HG03469 (cell line): ENCODE measurements around the gene CCL8.
A peak's percentile ranks its signal among the peaks of the same experiment; 100 is the strongest.
"Not testable (repeated sequence)": the region's sequence is repeated elsewhere in the genome, so short reads cannot be mapped to it uniquely, and the experiment has no call there.

ENCODE experiments used
- ATAC-seq: cut with Tn5 transposase; IDR thresholded peaks from one replicate; pipeline ENCODE4 v1.9.1; 2021; ENCODE audit warnings: mild to moderate bottlenecking, moderate library complexity, moderate number of reproducible peaks; ENCODE audit not compliant: unreplicated experiment

Gene CCL8

GRCh38 chr17:34313164-34313563 lies 6.1 kb upstream of the CCL8 start:
- ATAC-seq, result no peak

- ATAC-seq, result no peak
Measured at GRCh38 chr17:34314279-34314678, 5.0 kb upstream of the CCL8 start.

- ATAC-seq, result no peak
Measured at GRCh38 chr17:34318474-34318873, 761 bp upstream of the CCL8 start.

GRCh38 chr17:34321964-34322363 lies 2.7 kb downstream of the CCL8 start:
- ATAC-seq, result no peak

DNA sequence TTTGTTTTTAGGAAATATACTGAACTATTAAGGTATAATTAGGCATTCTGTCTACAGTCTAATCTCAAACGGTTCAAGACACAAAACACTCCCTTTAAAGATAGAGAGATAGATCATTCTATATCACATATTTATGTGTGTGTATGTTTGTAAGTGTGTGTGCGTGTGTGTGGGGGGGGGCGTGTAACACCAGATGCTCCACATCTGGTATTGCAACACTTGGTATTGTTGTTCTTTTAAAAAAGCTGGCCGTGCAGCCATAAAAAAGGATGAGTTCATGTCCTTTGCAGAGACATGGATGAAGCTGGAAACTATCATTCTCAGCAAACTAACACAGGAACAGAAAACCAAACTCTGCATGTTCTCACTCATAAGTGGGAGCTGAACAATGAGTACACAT lies 8.3 kb downstream of the CCL8 start:
- ATAC-seq, result not testable (repeated sequence)

- ATAC-seq, result no peak
Measured at GRCh38 chr17:34337701-34338100, 18.5 kb downstream of the CCL8 start.

GRCh38 chr17:34339138-34339770 lies 20.0 kb downstream of the CCL8 start:
- ATAC-seq, result no peak

- no peak for ATAC-seq
Measured at GRCh38 chr17:34341916-34342315, 22.7 kb downstream of the CCL8 start.

DNA sequence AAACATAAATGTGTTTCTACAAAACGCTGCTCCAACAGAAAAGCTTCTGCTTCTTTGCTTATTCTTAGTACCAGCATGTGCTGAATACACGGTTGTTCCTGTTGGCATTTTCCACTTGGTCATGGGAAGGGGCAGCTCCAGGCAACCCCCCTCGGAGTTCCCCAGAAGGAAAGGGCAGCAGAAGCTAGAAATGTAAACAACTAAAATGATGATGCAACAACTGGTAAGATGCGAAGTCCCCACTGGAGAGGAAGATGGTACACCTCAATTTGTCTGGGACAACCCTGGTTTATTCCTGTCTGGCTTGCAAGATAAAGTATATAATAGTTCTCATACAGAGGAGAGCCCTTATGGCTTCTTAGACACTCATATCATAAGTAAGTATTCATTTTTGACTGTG lies 27.8 kb downstream of the CCL8 start:
- no peak for ATAC-seq

DNA sequence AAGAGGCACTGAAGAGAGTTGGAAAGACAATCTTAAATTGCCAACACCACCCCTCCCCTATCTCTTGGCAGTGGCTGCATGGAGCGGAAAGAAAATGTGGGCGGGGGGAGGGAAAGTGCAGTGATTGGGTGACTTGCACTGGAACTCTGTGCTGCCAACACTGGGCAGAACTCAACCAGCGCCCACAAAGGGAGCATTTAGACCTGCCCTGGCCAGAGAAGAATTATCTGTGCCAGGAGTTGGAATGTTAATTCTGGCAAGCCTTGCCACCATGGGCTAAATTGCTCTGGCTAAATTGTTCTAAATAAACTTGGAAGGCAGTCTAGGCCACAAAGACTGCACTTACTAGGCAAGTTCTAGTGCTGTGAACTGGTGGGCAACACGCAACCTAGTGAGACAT lies 30.5 kb downstream of the CCL8 start:
- no peak for ATAC-seq

DNA sequence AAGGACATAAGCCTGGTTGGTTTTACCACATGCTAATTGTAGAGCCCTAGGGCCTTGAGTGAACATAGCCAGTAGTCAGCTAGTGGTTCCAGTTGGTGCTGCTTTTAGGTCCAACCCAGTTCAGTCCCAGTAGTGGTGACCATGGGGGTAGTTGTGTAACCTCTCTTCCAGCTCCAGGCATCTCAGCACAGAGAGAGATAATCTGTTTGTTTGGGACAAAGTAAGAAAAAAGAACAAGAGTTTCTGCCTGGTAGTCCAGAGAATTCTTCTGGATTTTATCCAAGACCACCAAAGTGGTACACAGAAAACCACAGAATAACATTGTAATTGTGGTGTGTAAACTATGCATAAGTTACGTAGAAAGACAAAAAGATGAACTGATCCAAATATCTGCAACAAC lies 31.9 kb downstream of the CCL8 start:
- ATAC-seq, result no peak

DNA sequence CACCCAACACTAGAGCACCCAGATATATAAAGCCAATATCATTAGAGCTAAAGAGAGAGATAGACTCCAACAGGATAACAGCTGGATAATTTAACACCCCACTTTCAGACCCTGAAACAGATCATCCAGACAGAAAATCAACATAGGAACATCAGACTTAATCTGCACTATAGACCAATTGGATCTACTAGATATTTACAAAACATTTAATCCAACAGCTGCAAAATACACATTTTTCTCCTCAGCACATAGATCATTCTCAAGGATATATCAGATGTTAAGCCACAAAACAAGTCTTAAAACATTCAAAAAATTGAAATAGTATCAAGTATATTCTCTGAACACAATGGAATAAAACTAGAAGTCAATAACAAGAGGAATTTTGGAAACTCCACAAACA lies 33.0 kb downstream of the CCL8 start:
- ATAC-seq, result no peak

- no peak for ATAC-seq
Measured at GRCh38 chr17:34354637-34355036, 35.4 kb downstream of the CCL8 start.

GRCh38 chr17:34356194-34356593 lies 37.0 kb downstream of the CCL8 start, which contains the start of gene CCL13:
TSS of gene CCL13 (plus strand) at chr17:34356480. CDS start at chr17:34356527, 47 bp downstream.
- no peak for ATAC-seq

DNA sequence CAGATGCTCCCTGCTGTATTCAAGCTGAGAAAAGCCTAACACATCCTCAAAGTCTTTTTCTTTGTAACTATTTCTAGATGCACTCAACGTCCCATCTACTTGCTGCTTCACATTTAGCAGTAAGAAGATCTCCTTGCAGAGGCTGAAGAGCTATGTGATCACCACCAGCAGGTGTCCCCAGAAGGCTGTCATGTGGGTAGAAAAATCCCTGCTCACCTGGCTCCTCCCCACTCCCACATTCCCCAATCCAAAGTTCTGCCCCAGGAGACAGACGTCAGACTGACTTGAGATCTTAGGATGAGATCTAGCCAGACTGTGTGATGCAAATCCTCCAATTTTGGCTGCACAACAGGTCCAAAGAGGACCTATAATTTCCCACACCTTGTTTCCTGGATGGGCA lies 38.2 kb downstream of the CCL8 start:
- ATAC-seq, result no peak

- no peak for ATAC-seq
Measured at GRCh38 chr17:34358631-34359030, 39.4 kb downstream of the CCL8 start.

- ATAC-seq, result no peak
Measured at GRCh38 chr17:34360601-34361270, 41.5 kb downstream of the CCL8 start.

DNA sequence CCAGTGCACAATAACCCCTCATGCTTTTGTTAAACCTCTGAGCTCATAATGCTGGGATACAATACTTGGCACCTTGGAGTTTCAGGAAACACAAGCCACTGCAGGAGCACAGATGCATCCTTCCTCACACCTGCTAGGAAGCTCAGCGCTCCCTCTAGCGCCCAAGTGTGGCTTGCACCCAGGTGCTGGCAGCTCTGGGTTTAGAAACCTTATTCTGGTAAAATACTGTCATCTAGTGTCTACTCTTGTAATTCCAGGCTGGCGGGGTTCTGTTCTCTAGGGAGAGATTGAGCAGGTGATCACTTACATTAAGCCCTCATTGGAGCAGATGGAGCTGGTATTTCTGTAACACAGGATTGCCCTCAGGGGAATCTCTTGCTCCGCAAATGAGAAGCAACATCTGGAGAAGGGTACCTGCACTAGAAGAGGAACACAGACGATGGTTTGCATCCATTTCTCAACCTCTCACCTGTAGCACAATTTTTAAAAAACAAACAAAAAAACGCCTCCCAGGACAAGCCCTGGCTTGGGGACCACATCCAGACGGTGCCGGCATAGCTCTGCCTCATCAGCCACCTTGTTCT lies 42.3 kb downstream of the CCL8 start:
- peak; percentile 72 for ATAC-seq

DNA sequence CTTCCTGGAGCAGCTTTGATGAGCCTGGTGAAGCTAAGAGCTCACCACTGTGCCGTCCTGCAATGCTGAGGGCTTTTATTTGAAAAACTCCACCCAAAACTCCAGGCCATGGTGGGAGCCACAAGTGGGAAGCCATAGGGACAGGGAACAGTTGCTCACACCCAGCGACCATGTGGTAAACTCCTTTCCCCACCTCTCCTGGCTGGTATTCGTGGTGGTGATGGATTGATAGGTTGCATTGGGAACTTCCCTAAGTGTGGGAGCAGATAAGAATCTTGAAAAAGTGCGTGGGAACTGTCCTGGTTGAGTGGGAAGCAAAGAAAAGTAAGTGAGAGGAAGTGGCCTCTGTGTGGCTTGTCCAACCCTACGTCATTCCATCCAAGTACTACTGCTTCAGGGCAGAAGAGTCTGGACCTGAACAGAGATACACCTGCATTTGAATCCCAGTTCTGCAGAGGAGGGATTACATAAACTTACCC lies 44.0 kb downstream of the CCL8 start, which contains the start of gene CCL1:
CCL1 (minus strand) TSS at position 51 of the 479 bp plus-strand sequence. CDS start 72 bp downstream, outside the sequence.
- ATAC-seq, result no peak

DNA sequence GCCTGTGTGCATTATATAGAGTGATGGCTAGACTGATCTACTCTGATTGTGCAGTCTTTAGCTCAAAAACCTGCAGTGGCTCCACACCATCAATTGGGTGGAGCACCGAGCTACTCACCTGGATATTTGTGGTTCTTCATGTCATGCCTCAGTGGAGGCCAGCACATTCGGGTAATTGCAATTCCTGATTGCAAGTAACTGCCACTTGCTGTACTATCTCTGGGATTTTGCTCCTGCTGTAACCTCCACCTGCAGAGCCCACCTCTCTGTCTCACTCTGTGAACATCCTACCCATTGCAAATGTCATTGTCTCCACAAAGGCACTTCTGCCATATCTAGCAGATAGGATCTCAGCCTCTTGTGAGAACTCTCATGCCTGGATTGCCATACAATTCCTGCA lies 45.5 kb downstream of the CCL8 start:
- no peak for ATAC-seq

DNA sequence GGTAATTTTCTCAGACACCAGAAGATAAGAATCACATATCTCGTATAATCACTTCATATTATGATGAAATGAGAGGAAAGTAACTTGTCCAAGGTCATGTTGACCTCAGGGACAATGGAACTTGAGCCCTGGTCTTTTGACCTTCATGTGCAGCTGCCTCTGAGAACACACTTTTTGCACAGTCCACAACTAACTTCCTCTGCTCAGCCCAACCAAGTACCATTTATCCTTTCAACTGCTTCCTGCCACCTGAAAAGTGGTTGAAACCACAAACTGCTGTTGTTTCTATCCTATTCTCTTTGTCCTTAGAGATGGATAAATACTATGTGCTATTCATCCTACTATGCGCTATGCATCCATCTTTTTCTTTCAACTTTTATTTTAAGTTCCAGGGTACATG lies 46.1 kb downstream of the CCL8 start:
- no peak for ATAC-seq

GRCh38 chr17:34366010-34366409 lies 46.8 kb downstream of the CCL8 start:
- ATAC-seq, result no peak
